Measurements from ENCODE around the gene TOP2A.

TOP2A gene

DNA sequence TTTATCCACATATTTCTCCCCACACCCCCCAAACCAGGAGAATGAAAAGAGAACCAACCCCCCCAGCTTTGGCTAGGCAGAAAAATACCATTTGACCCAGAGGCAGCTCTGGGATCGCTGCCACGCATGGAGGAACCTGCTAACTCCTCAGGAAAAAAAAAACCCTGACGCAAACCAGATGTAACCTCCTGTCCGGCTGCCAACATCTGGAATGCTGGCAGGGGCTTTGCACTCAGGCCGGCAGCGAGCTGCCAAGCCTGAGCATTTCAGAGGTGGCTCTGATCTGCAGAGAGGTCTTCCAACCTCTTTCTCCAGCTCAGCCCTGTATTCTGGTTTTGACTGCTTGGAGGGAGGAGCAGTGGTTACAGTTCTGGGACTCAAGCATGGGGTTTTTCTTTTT lies 33.7 kb upstream of the TOP2A start:
- DNase-seq (no peak), ATAC-seq (ENCODE audit: insufficient read depth, low read depth) (no peak)
- Histone ChIP-seq H3K4me1 (ENCODE audit: insufficient read depth, low read length) (peaks cover 29% of the 10 kb centered on the region), H4K20me1 (ENCODE audit: insufficient read depth, low read length) (no peaks in the 10 kb centered on the region), H3K4me3 (ENCODE audit: low read depth in 1 of 2, low read length in 2 of 2) (no peak overlapping the region), H3K4me2 (ENCODE audit: insufficient read depth, low read length) (no peak overlapping the region), H3K27me3 (ENCODE audit: insufficient read depth, low read length, poor library complexity) (no peaks in the 10 kb centered on the region), H3K36me3 (ENCODE audit: insufficient read depth, low read length) (peaks cover 42% of the 10 kb centered on the region), H3K27ac (ENCODE audit: low read length) (no peak overlapping the region), H3K9ac (ENCODE audit: low read depth, low read length) (no peak overlapping the region), H3K9me3 (ENCODE audit: insufficient read depth, low read length, severe bottlenecking) (no peaks in the 10 kb centered on the region), H2AFZ (ENCODE audit: low read depth, low read length) (no peak overlapping the region), H3K79me2 (ENCODE audit: insufficient read depth, low read length) (peaks cover 43% of the 10 kb centered on the region)
- no peak for TF ChIP-seq EZH2 (IDR thresholded peaks at IDR 0.05; ENCODE audit: borderline replicate concordance, low read depth, low read length, severe bottlenecking)
- TF ChIP-seq, protein P1, sequence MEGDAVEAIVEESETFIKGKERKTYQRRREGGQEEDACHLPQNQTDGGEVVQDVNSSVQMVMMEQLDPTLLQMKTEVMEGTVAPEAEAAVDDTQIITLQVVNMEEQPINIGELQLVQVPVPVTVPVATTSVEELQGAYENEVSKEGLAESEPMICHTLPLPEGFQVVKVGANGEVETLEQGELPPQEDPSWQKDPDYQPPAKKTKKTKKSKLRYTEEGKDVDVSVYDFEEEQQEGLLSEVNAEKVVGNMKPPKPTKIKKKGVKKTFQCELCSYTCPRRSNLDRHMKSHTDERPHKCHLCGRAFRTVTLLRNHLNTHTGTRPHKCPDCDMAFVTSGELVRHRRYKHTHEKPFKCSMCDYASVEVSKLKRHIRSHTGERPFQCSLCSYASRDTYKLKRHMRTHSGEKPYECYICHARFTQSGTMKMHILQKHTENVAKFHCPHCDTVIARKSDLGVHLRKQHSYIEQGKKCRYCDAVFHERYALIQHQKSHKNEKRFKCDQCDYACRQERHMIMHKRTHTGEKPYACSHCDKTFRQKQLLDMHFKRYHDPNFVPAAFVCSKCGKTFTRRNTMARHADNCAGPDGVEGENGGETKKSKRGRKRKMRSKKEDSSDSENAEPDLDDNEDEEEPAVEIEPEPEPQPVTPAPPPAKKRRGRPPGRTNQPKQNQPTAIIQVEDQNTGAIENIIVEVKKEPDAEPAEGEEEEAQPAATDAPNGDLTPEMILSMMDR (IDR thresholded peaks at IDR 0.05; ENCODE audit: borderline replicate concordance, extremely low read depth, low read length, poor library complexity, severe bottlenecking), result no peak

DNA sequence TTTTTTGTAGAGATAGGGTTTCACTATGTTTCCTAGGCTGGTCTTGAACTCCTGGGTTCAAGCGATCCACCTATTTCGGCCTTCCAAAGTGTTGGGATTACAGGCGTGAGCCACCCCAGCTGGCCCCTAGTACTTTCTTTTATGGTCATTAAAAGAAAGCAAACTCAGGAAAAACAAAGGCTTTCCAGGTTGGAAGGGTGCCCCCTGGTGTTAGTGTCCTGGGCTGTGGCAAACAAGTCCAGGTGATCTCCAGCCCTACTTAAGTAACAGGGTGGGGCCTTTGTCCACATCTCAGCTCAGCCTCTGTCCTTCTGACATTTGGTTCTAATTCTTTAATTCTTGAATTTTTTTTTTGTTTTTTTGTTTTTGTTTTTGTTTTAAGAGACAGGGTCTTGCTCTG lies 32.5 kb upstream of the TOP2A start:
- DNase-seq, result peak; percentile 57
- Histone ChIP-seq H3K27ac (ENCODE audit: low read length) (no peak overlapping the region), H3K36me3 (ENCODE audit: insufficient read depth, low read length) (peaks cover 34% of the 10 kb centered on the region)

DNA sequence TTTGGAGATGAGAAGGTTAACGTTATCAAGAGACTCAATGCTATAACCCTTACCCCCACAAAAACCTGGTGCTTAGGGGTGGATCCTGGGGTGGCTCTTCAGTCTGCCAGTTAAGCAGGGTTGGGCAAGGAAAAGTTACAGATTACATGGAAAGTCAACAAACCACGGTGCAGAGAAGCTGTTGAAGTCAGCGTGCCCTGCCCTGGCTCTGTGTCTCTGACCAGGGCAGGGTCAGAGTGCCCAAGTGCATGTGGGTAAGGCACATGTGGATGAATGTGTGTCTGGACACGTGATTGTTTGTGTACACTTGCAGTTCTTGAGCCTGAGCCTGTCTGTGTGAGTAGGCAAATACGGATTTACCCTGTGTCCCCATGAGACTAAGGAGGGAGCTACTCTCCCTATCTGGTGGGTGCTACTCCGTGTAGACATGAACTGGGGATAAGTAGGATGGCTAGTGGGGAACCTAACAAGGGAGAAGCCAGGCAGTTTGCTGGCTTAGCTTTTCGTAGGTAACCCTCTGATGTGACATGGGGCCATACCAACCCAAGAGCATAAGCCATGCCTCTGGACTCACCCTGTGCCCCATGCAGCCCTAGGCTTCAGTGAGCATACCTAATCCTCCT lies 31.1 kb upstream of the TOP2A start:
- DNase-seq (no peak), ATAC-seq (ENCODE audit: insufficient read depth, low read depth) (no peak)
- Histone ChIP-seq H3K4me3 (ENCODE audit: low read depth in 1 of 2, low read length in 2 of 2) (peak overlapping the region in 1 of 2 experiments; percentile 20; a peak in 1 of 4 replicates), H3K27ac (ENCODE audit: low read length) (peak overlapping the region; percentile 74), H4K20me1 (ENCODE audit: insufficient read depth, low read length) (no peaks in the 10 kb centered on the region), H3K79me2 (ENCODE audit: insufficient read depth, low read length) (peaks cover 68% of the 10 kb centered on the region), H2AFZ (ENCODE audit: low read depth, low read length) (no peak overlapping the region), H3K4me1 (ENCODE audit: insufficient read depth, low read length) (peaks cover 54% of the 10 kb centered on the region), H3K9me3 (ENCODE audit: insufficient read depth, low read length, severe bottlenecking) (no peaks in the 10 kb centered on the region), H3K27me3 (ENCODE audit: insufficient read depth, low read length, poor library complexity) (no peaks in the 10 kb centered on the region), H3K4me2 (ENCODE audit: insufficient read depth, low read length) (peak overlapping the region; percentile 50), H3K9ac (ENCODE audit: low read depth, low read length) (peak overlapping the region; percentile 34), H3K36me3 (ENCODE audit: insufficient read depth, low read length) (peaks cover 23% of the 10 kb centered on the region)
- TF ChIP-seq, protein P1 (IDR thresholded peaks at IDR 0.05; ENCODE audit: borderline replicate concordance, extremely low read depth, low read length, poor library complexity, severe bottlenecking), result no peak
- TF ChIP-seq EZH2 (IDR thresholded peaks at IDR 0.05; ENCODE audit: borderline replicate concordance, low read depth, low read length, severe bottlenecking), result no peak

More for the DNA sequence above, 32.5 kb upstream of the TOP2A start:
- Histone ChIP-seq H4K20me1 (ENCODE audit: insufficient read depth, low read length) (no peaks in the 10 kb centered on the region), H3K79me2 (ENCODE audit: insufficient read depth, low read length) (peaks cover 54% of the 10 kb centered on the region), H3K9ac (ENCODE audit: low read depth, low read length) (no peak overlapping the region), H3K4me3 (ENCODE audit: low read depth in 1 of 2, low read length in 2 of 2) (no peak overlapping the region), H3K4me1 (ENCODE audit: insufficient read depth, low read length) (peaks cover 40% of the 10 kb centered on the region), H3K9me3 (ENCODE audit: insufficient read depth, low read length, severe bottlenecking) (no peaks in the 10 kb centered on the region), H3K27me3 (ENCODE audit: insufficient read depth, low read length, poor library complexity) (no peaks in the 10 kb centered on the region), H2AFZ (ENCODE audit: low read depth, low read length) (no peak overlapping the region), H3K4me2 (ENCODE audit: insufficient read depth, low read length) (no peak overlapping the region)
- TF ChIP-seq, protein P1 (IDR thresholded peaks at IDR 0.05; ENCODE audit: borderline replicate concordance, extremely low read depth, low read length, poor library complexity, severe bottlenecking), result peak; percentile 65
- TF ChIP-seq EZH2 (IDR thresholded peaks at IDR 0.05; ENCODE audit: borderline replicate concordance, low read depth, low read length, severe bottlenecking), result no peak
- no peak for ATAC-seq (ENCODE audit: insufficient read depth, low read depth)

Data from DND-41 (cell line).